CD8-positive, alpha-beta memory T cell (primary cell): ENCODE measurements around the gene PYDC1. TPM values are rescaled to one million over a fixed set of nuclear protein-coding genes. Genes with fewer than 3 reads are reported as not detected.
"Not testable (repeated sequence)": the region's sequence is repeated elsewhere in the genome, so short reads cannot be mapped to it uniquely, and the experiment has no call there.

Source experiments
- CTCF ChIA-PET: fragments of 350-600 bp; sonication (Branson Sonifier 250); formaldehyde crosslinking; loops from one replicate; lab custom pipeline; 2021; ENCODE audit warnings: antibody characterized with exemption; lab: Charles Lee
- POLR2A ChIA-PET: fragments of 350-600 bp; sonication (Branson Sonifier 250); formaldehyde crosslinking; loops from one replicate; lab custom pipeline; 2021; ENCODE audit warnings: antibody characterized with exemption; lab: Charles Lee
- DNase-seq, 5 donors: peaks; one replicate each; pipeline versions ENCODE4 v3.0.0 to v3.0.0-alpha.2; 2020 to 2022; ENCODE audit warnings: mixed read lengths in 1 of 5
- H3K27ac ChIP-seq: one replicate; pipeline ENCODE4 v1.7.0; 2013; ENCODE audit warnings: low read depth, mild to moderate bottlenecking, low read length, moderate library complexity
- H3K27me3 ChIP-seq: 2 replicates; pipeline ENCODE4 v1.7.0; 2013; ENCODE audit warnings: low read length, mild to moderate bottlenecking; ENCODE audit not compliant: insufficient read depth, poor library complexity, severe bottlenecking
- H3K36me3 ChIP-seq: 2 replicates; pipeline ENCODE4 v1.7.0; 2013; ENCODE audit warnings: mild to moderate bottlenecking, low read length, moderate library complexity; ENCODE audit not compliant: insufficient read depth
- H3K4me1 ChIP-seq: 2 replicates; pipeline ENCODE4 v1.7.0; 2013; ENCODE audit warnings: mild to moderate bottlenecking, low read length, moderate library complexity; ENCODE audit not compliant: insufficient read depth
- H3K4me3 ChIP-seq: 2 replicates; pipeline ENCODE4 v1.7.0; 2013; ENCODE audit warnings: mild to moderate bottlenecking, low read length
- H3K9me3 ChIP-seq: 2 replicates; pipeline ENCODE4 v1.7.0; 2013; ENCODE audit warnings: mild to moderate bottlenecking, low read length
- H3K27ac Mint-ChIP-seq, 8 donors: one replicate each; pipeline ENCODE4 v1.8.0; 2020 to 2021; ENCODE audit warnings: mixed read lengths in 8 of 8, mild to moderate bottlenecking in 6 of 8, inconsistent platforms in 3 of 8, moderate library complexity in 3 of 8
- H3K27me3 Mint-ChIP-seq, 2 donors: one replicate each; pipeline ENCODE4 v1.8.0; 2020 to 2021; ENCODE audit warnings: mixed read lengths in 2 of 2, mild to moderate bottlenecking in 1 of 2, moderate library complexity in 1 of 2
- H3K36me3 Mint-ChIP-seq, 3 donors: one replicate each; pipeline ENCODE4 v1.8.0; 2020 to 2021; ENCODE audit warnings: mixed read lengths in 3 of 3, inconsistent platforms in 1 of 3, mild to moderate bottlenecking in 1 of 3
- H3K4me1 Mint-ChIP-seq, 3 donors: one replicate each; pipeline ENCODE4 v1.8.0; 2020 to 2021; ENCODE audit warnings: mixed read lengths in 3 of 3, inconsistent platforms in 1 of 3, mild to moderate bottlenecking in 1 of 3
- H3K4me3 Mint-ChIP-seq, 7 donors: one replicate each; pipeline ENCODE4 v1.8.0; 2020 to 2021; ENCODE audit warnings: mixed read lengths in 7 of 7, mild to moderate bottlenecking in 6 of 7, moderate library complexity in 4 of 7, inconsistent platforms in 2 of 7
- H3K9me3 Mint-ChIP-seq, 5 donors: one replicate each; pipeline ENCODE4 v1.8.0; 2020 to 2022; ENCODE audit warnings: mixed read lengths in 5 of 5, mild to moderate bottlenecking in 3 of 5, moderate library complexity in 2 of 5, inconsistent platforms in 1 of 5
- polyA plus RNA-seq: library from polyadenylated mRNA; unstranded; fragments of 300-500 nt; fragmentation: Illumina TruSeq; gene quantifications from one replicate; pipeline ENCODE4 v1.2.3, GENCODE V29; 2021
- total RNA-seq, 2 experiments: library from RNA; stranded (reverse); gene quantifications; one replicate each; pipeline ENCODE4 v1.2.3, GENCODE V29; 2021

The PYDC1 gene
- total and polyA plus RNA-seq, 3 experiments from 2014 or later = not detected

- Mint-ChIP-seq H3K27me3 (no peaks in the 10 kb centered on the region), H3K4me3 (peak overlapping the region in 1 of 7 donors; percentile 80), H3K36me3 (peaks cover 4 to 63% (median 5%) of the 10 kb centered on the region in 3 donors), H3K4me1 (peaks cover 44 to 76% (median 68%) of the 10 kb centered on the region in 3 donors), H3K27ac (peak overlapping the region; percentile 8 to 88 (median 56)), H3K9me3 (no peaks in the 10 kb centered on the region)
- POLR2A ChIA-PET = interaction anchor here (0.7 kb wide), 2 partner anchors 15 to 235 kb away, joined by 3 read pairs; no protein-coding TSS in a partner anchor
- no peak for DNase-seq
- H3K27ac ChIP-seq = no peak overlapping the region
- H3K4me3 ChIP-seq = no peak overlapping the region
- no peaks in the 10 kb centered on the region for H3K9me3 ChIP-seq
- peaks cover 15% of the 10 kb centered on the region for H3K36me3 ChIP-seq
- H3K4me1 ChIP-seq = peaks cover 39% of the 10 kb centered on the region
- CTCF ChIA-PET = interaction anchor here (1.2 to 1.6 kb wide), 2 partner anchors 18 to 135 kb away, joined by 3 to 4 read pairs; partner anchors contain the start of gene FUS
- H3K27me3 ChIP-seq = no peaks in the 10 kb centered on the region
Observed at GRCh38 chr16:31198207-31198882, 18.6 kb downstream of the PYDC1 start.

- Mint-ChIP-seq H3K4me1 (peaks cover 44 to 72% (median 72%) of the 10 kb centered on the region in 3 donors), H3K27me3 (no peaks in the 10 kb centered on the region), H3K27ac (peak overlapping the region in 5 of 8 donors; percentile 15 to 75 (median 66)), H3K4me3 (peak overlapping the region in 1 of 7 donors; percentile 43), H3K36me3 (peaks cover 9 to 77% (median 9%) of the 10 kb centered on the region in 3 donors), H3K9me3 (no peaks in the 10 kb centered on the region)
- Histone ChIP-seq H3K27me3 (no peaks in the 10 kb centered on the region), H3K4me3 (no peak overlapping the region), H3K36me3 (peaks cover 30% of the 10 kb centered on the region), H3K27ac (no peak overlapping the region), H3K4me1 (peaks cover 27% of the 10 kb centered on the region), H3K9me3 (no peaks in the 10 kb centered on the region)
- ChIA-PET POLR2A (interaction anchor here (0.7 kb wide), 2 partner anchors 19 kb away, joined by 3 read pairs; no protein-coding TSS in a partner anchor), CTCF (interaction anchor here (0.6 kb wide), 1 partner anchor 211 kb away, joined by 3 read pairs; no protein-coding TSS in a partner anchor)
- no peak for DNase-seq
Observed at GRCh38 chr16:31196324-31197088, 20.4 kb downstream of the PYDC1 start.

- H3K27me3 Mint-ChIP-seq, H3K9me3 ChIP-seq, H3K27me3 ChIP-seq, CTCF ChIA-PET, H3K27ac ChIP-seq, H3K9me3 Mint-ChIP-seq, DNase-seq, H3K4me3 ChIP-seq: not testable (repeated sequence)
- Histone ChIP-seq H3K4me1 (peaks cover 20% of the 10 kb centered on the region), H3K36me3 (peaks cover 36% of the 10 kb centered on the region)
- H3K4me3 Mint-ChIP-seq = peak overlapping the region in 1 of 7 donors; percentile 43
- peak overlapping the region in 4 of 8 donors; percentile 33 to 74 (median 52) for H3K27ac Mint-ChIP-seq
- peaks cover 39 to 72% (median 70%) of the 10 kb centered on the region in 3 donors for H3K4me1 Mint-ChIP-seq
- POLR2A ChIA-PET = interaction anchor here (0.7 kb wide), 1 partner anchor 19 kb away, joined by 3 read pairs; no protein-coding TSS in a partner anchor
- H3K36me3 Mint-ChIP-seq = peaks cover 12 to 80% (median 14%) of the 10 kb centered on the region in 3 donors
Observed at GRCh38 chr16:31195861-31196260, 21.1 kb downstream of the PYDC1 start.

- no peaks in the 10 kb centered on the region for H3K27me3 Mint-ChIP-seq
- H3K36me3 ChIP-seq = peaks cover 46% of the 10 kb centered on the region
- ChIA-PET CTCF (no interaction called here), POLR2A (interaction anchor here (0.6 kb wide), 1 partner anchor 10 kb away, joined by 7 read pairs; no protein-coding TSS in a partner anchor)
- DNase-seq = no peak
- H3K4me3 ChIP-seq = no peak overlapping the region
- no peak overlapping the region for H3K27ac ChIP-seq
- H3K36me3 Mint-ChIP-seq = peaks cover 20 to 89% (median 22%) of the 10 kb centered on the region in 3 donors
- no peaks in the 10 kb centered on the region for H3K27me3 ChIP-seq
- no peaks in the 10 kb centered on the region for H3K9me3 Mint-ChIP-seq
- H3K27ac Mint-ChIP-seq = peak overlapping the region in 7 of 8 donors; percentile 8 to 46 (median 20)
- H3K4me1 ChIP-seq = peaks cover 13% of the 10 kb centered on the region
- H3K4me1 Mint-ChIP-seq = peaks cover 41 to 74% (median 72%) of the 10 kb centered on the region in 3 donors
- peak overlapping the region in 1 of 7 donors; percentile 18 for H3K4me3 Mint-ChIP-seq
- H3K9me3 ChIP-seq = no peaks in the 10 kb centered on the region
Observed at GRCh38 chr16:31194898-31195297, 22.0 kb downstream of the PYDC1 start.

- peak overlapping the region in 2 of 8 donors; percentile 47 to 79 for H3K27ac Mint-ChIP-seq
- no peak overlapping the region for H3K4me3 Mint-ChIP-seq
- Histone ChIP-seq H3K27ac (no peak overlapping the region), H3K4me1 (peaks cover 14% of the 10 kb centered on the region), H3K27me3 (no peaks in the 10 kb centered on the region), H3K4me3 (no peak overlapping the region), H3K36me3 (peaks cover 56% of the 10 kb centered on the region), H3K9me3 (no peaks in the 10 kb centered on the region)
- ChIA-PET POLR2A (interaction anchor here (0.7 to 2.3 kb wide), 2 partner anchors 8 to 14 kb away, joined by 4 to 8 read pairs; partner anchors contain the start of genes FUS and PYCARD), CTCF (interaction anchor here (0.7 to 0.8 kb wide), 2 partner anchors 16 to 188 kb away, joined by 3 to 4 read pairs; no protein-coding TSS in a partner anchor)
- peaks cover 41 to 73% (median 72%) of the 10 kb centered on the region in 3 donors for H3K4me1 Mint-ChIP-seq
- H3K27me3 Mint-ChIP-seq = no peaks in the 10 kb centered on the region
- H3K9me3 Mint-ChIP-seq = no peaks in the 10 kb centered on the region
- DNase-seq = no peak
- peaks cover 27 to 90% (median 32%) of the 10 kb centered on the region in 3 donors for H3K36me3 Mint-ChIP-seq
Observed at GRCh38 chr16:31193874-31194273, 23.1 kb downstream of the PYDC1 start.

GRCh38 chr16:31192856-31193642 is 23.9 kb downstream of the PYDC1 start:
- H3K9me3 Mint-ChIP-seq = no peaks in the 10 kb centered on the region
- CTCF ChIA-PET = interaction anchor here (0.8 kb wide), 1 partner anchor 15 kb away, joined by 4 read pairs; no protein-coding TSS in a partner anchor

More at GRCh38 chr16:31192856-31193642, 23.9 kb downstream of the PYDC1 start:
- POLR2A ChIA-PET = interaction anchor here (2.3 kb wide), 1 partner anchor 9 kb away, joined by 8 read pairs; the partner anchor contains the start of gene PYCARD
- H3K4me1 Mint-ChIP-seq = peaks cover 41 to 74% (median 72%) of the 10 kb centered on the region in 3 donors
- H3K27ac Mint-ChIP-seq = peak overlapping the region in 4 of 8 donors; percentile 2 to 82 (median 28)
- no peak overlapping the region for H3K27ac ChIP-seq
- peaks cover 65% of the 10 kb centered on the region for H3K36me3 ChIP-seq
- peaks cover 32 to 90% (median 39%) of the 10 kb centered on the region in 3 donors for H3K36me3 Mint-ChIP-seq
- peaks cover 20% of the 10 kb centered on the region for H3K4me1 ChIP-seq
- no peaks in the 10 kb centered on the region for H3K9me3 ChIP-seq
- H3K4me3 Mint-ChIP-seq = no peak overlapping the region
- H3K27me3 Mint-ChIP-seq = no peaks in the 10 kb centered on the region
- no peak overlapping the region for H3K4me3 ChIP-seq
- no peak for DNase-seq
- H3K27me3 ChIP-seq = no peaks in the 10 kb centered on the region
